GM23248 (cell line): ENCODE results near the gene SMARCD3.

Experiments
- EZH2 ChIP-seq: fragments of 200-600 bp; sonication (generic); IDR thresholded peaks from 2 replicates; pipeline ENCODE4 v1.6.1; 2018; ENCODE audit warnings: antibody characterized with exemption, mild to moderate bottlenecking; ENCODE audit not compliant: insufficient read depth, poor library complexity, severe bottlenecking
- EZH2phosphoT487 ChIP-seq: fragments of 200-600 bp; sonication (generic); IDR thresholded peaks from 2 replicates; pipeline ENCODE4 v1.6.1; 2018; ENCODE audit warnings: antibody characterized with exemption, moderate library complexity, mild to moderate bottlenecking, low read depth; ENCODE audit not compliant: insufficient read depth

DNA sequence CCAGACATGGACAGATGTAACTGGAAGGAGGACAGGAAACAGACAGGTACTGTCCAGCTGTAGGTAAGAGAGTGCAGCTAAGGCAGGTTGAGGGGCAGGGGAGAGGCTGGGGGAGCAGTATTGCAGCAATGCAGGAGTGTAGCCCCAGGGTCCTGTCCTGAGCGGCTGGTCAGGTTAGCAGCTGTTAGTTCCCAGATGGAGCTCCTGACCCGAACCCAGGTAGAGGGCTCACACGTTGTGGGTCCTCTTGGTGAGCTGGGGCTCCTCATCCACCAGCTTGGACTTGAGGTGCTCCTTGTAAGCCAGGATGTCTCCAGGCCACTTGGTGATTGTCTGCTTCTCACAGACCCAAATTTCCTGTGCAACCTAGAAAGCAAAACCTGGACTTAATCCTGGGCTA, 34.7 kb downstream of the SMARCD3 start:
- TF ChIP-seq EZH2: no peak
- no peak for TF ChIP-seq EZH2phosphoT487
